Heart left ventricle (tissue), 13 donors: Measurements from ENCODE around the gene SCARB1.

Source experiments
- CTCF ChIP-seq, 12 donors: fragments of 200-600 bp; sonication (generic) in 4 of 12; IDR thresholded peaks; one replicate each; pipeline versions ENCODE4 v1.5.0 to v1.8.0; 2018 to 2022; ENCODE audit warnings: antibody characterized with exemption in 12 of 12, mild to moderate bottlenecking in 5 of 12
- POLR2A ChIP-seq, 2 donors: fragments of 450-650 bp; IDR thresholded peaks; one replicate each; pipeline ENCODE4 v1.6.1; 2017; ENCODE audit warnings: antibody characterized with exemption in 2 of 2, mild to moderate bottlenecking in 2 of 2, moderate library complexity in 2 of 2
- donor health status: ischemic (EF 13 %, LVEDD 7.1; RV severe dilation, severe dysfunction).
- donor health status: DM: no; HTN: yes; CAD: no.
- donor health status: DM: no; HTN: no; CAD: no.
- donor health status: ischemic (EF 25% LVEDD 6.9; RV normal size, moderate dysfunction).
- donor health status: ischemic (EF 25% LVEDD 5.7; RV mildly dilated, moderate dysfunction).
- donor health status: ischemic (EF 35%, LVEDD 5.7; RV mildly dilated, moderate dysfunction).
- donor health status: nonischemic (EF 11% LVEDD 7.7; RV severe dilation, severe dysfunction).
- donor health status: DM: yes; HTN: yes; CAD: no.
- donor health status: PGD.
- donor health status: ischemic (EF 29% LVEDD 5.4; RV normal size, mild dysfunction).
- donor health status: nonischemic (EF 23%, LVEDD 6.1; RV moderate dilation, normal function).

GRCh38 chr12:124896461-124896860, 32.8 kb upstream of the SCARB1 start:
- no peak for TF ChIP-seq CTCF (IDR thresholded peaks at IDR 0.05)
- TF ChIP-seq POLR2A (IDR thresholded peaks at IDR 0.05): no peak
